Smooth muscle cell (in vitro differentiated cells): ENCODE results near the gene COL12A1. TPM values are rescaled to one million over a fixed set of nuclear protein-coding genes. Genes with fewer than 3 reads are reported as not detected.

ENCODE experiments used
- DNase-seq: peaks from one replicate; lab custom pipeline; 2025; ENCODE audit not compliant: unreplicated experiment; lab: John Stamatoyannopoulos, UW
- H2AFZ ChIP-seq: fragments of 200-600 bp; sonication (generic); 2 replicates; pipeline ENCODE4 v1.6.0; 2016; ENCODE audit warnings: antibody characterized with exemption, low read depth, mild to moderate bottlenecking
- H3F3A ChIP-seq: fragments of 200-600 bp; sonication (generic); 2 replicates; pipeline ENCODE4 v1.6.0; 2017; ENCODE audit warnings: antibody characterized with exemption, low read depth
- H3K27ac ChIP-seq: fragments of 200-600 bp; sonication (generic); 2 replicates; pipeline ENCODE4 v1.5.1; 2016; ENCODE audit warnings: low read depth, mild to moderate bottlenecking
- H3K27me3 ChIP-seq: fragments of 200-600 bp; sonication (generic); 2 replicates; pipeline ENCODE4 v1.6.1; 2016; ENCODE audit warnings: low read depth, mild to moderate bottlenecking
- H3K36me3 ChIP-seq: fragments of 200-600 bp; sonication (generic); 2 replicates; pipeline ENCODE4 v1.5.1; 2016; ENCODE audit warnings: low read depth
- H3K4me1 ChIP-seq: fragments of 200-600 bp; sonication (generic); 2 replicates; pipeline ENCODE4 v1.5.1; 2016; ENCODE audit warnings: low read depth
- H3K4me2 ChIP-seq: fragments of 200-600 bp; sonication (generic); 2 replicates; pipeline ENCODE4 v1.6.0; 2016; ENCODE audit warnings: mild to moderate bottlenecking
- H3K4me3 ChIP-seq: fragments of 200-600 bp; sonication (generic); 2 replicates; pipeline ENCODE4 v1.5.1; 2016; ENCODE audit warnings: mild to moderate bottlenecking
- H3K79me2 ChIP-seq: fragments of 200-600 bp; sonication (generic); 2 replicates; pipeline ENCODE4 v1.6.0; 2016; ENCODE audit warnings: low read depth, mild to moderate bottlenecking
- H3K9ac ChIP-seq: fragments of 200-600 bp; sonication (generic); 2 replicates; pipeline ENCODE4 v1.6.0; 2016; ENCODE audit warnings: low read depth
- H3K9me3 ChIP-seq: fragments of 200-600 bp; sonication (generic); replicated peaks from 2 replicates; pipeline ENCODE4 v1.5.1; 2016; ENCODE audit warnings: low read depth
- H4K20me1 ChIP-seq: fragments of 200-600 bp; sonication (generic); 2 replicates; pipeline ENCODE4 v1.6.0; 2016; ENCODE audit warnings: low read depth
- CTCF ChIP-seq: fragments of 200-600 bp; sonication (generic); IDR thresholded peaks from 2 replicates; pipeline ENCODE4 v1.5.1; 2017; ENCODE audit warnings: borderline replicate concordance, mild to moderate bottlenecking, antibody characterized with exemption; ENCODE audit not compliant: insufficient read depth, poor library complexity, severe bottlenecking
- WGBS: methylation state at CpG from one replicate; pipeline ENCODE4 v1.1.7; 2016; ENCODE audit warnings: low lambda C conversion rate; 5-methylcytosine and 5-hydroxymethylcytosine counted together
- polyA plus RNA-seq: library from polyadenylated mRNA; unstranded; fragments of >200 nt; fragmentation: Nextera tagmentation; extraction: Ambion mirVana; gene quantifications from 2 replicates; pipeline ENCODE4 v1.2.1, GENCODE V29; 2016
- total RNA-seq: library from RNA; depleted of rRNA; stranded (reverse); fragments of >200 nt; gene quantifications from 2 replicates; pipeline ENCODE4 v1.2.3, GENCODE V29; 2014

COL12A1 gene
- total and polyA plus RNA-seq, 2 experiments from 2014 or later, result 44.2 to 154 TPM

GRCh38 chr6:75208298-75209183, 2.7 kb upstream of the COL12A1 start:
- Histone ChIP-seq H3K79me2 (peaks cover 5% of the 10 kb centered on the region), H3K27ac (no peak overlapping the region), H3K27me3 (peaks cover 22% of the 10 kb centered on the region), H4K20me1 (peaks cover 6% of the 10 kb centered on the region), H3K4me1 (peaks cover 11% of the 10 kb centered on the region), H3K36me3 (no peaks in the 10 kb centered on the region), H3F3A (no peaks in the 10 kb centered on the region), H3K9me3 (no peaks in the 10 kb centered on the region), H3K9ac (no peak overlapping the region), H2AFZ (no peak overlapping the region), H3K4me3 (peak overlapping the region; percentile 14), H3K4me2 (peak overlapping the region; percentile 82)
- DNase-seq, result peak; percentile 53
- TF ChIP-seq CTCF, result peak; percentile 95
- WGBS, result 5% methylated on average over 32 of the region's 33 CpGs

GRCh38 chr6:75206576-75207342, 906 bp upstream of the COL12A1 start:
- Histone ChIP-seq H3K27ac (peak overlapping the region; percentile 64), H3K9ac (peak overlapping the region; percentile 83)
- DNase-seq, result no peak

GRCh38 chr6:75204959-75205775, 686 bp downstream of the COL12A1 start:
- Histone ChIP-seq H3K9me3 (no peaks in the 10 kb centered on the region), H3K79me2 (peaks cover 6% of the 10 kb centered on the region)
- 2% methylated on average over 47 of the region's 47 CpGs for WGBS

More at GRCh38 chr6:75206576-75207342, 906 bp upstream of the COL12A1 start:
- Histone ChIP-seq H3K4me1 (peaks cover 20% of the 10 kb centered on the region), H3K79me2 (peaks cover 6% of the 10 kb centered on the region), H2AFZ (peak overlapping the region; percentile 50), H3F3A (no peaks in the 10 kb centered on the region), H3K4me3 (peak overlapping the region; percentile 66), H3K27me3 (peaks cover 40% of the 10 kb centered on the region), H3K9me3 (no peaks in the 10 kb centered on the region), H4K20me1 (peaks cover 24% of the 10 kb centered on the region), H3K36me3 (no peaks in the 10 kb centered on the region), H3K4me2 (peak overlapping the region; percentile 82)
- 3% methylated on average over 35 of the region's 35 CpGs for WGBS
- no peak for TF ChIP-seq CTCF

More at GRCh38 chr6:75204959-75205775, 686 bp downstream of the COL12A1 start:
- TF ChIP-seq CTCF, result no peak
- Histone ChIP-seq H3K27me3 (peaks cover 55% of the 10 kb centered on the region), H3K9ac (peak overlapping the region; percentile 83), H4K20me1 (peaks cover 36% of the 10 kb centered on the region), H3K36me3 (no peaks in the 10 kb centered on the region), H3K4me1 (peaks cover 24% of the 10 kb centered on the region), H3K4me3 (peak overlapping the region; percentile 66), H3K4me2 (peak overlapping the region; percentile 82), H2AFZ (peak overlapping the region; percentile 50), H3K27ac (peak overlapping the region; percentile 64), H3F3A (no peaks in the 10 kb centered on the region)
- DNase-seq, result no peak
